MM.1S (cell line): ENCODE measurements around the gene FAM234A.

Experiments
- EZH2 ChIP-seq: fragments of 300-600 bp; sonication (generic); optimal IDR thresholded peaks from 2 replicates; pipeline ENCODE3; 2017; ENCODE audit warnings: low read depth, mild to moderate bottlenecking, antibody characterized with exemption, low read length, mixed read lengths
- TF ChIP-seq, protein P1 (sequence below): fragments of 300-600 bp; sonication (generic); IDR thresholded peaks from 2 replicates; pipeline ENCODE4 v1.5.1; 2016; ENCODE audit warnings: antibody characterized with exemption, low read length, mixed read lengths

DNA sequence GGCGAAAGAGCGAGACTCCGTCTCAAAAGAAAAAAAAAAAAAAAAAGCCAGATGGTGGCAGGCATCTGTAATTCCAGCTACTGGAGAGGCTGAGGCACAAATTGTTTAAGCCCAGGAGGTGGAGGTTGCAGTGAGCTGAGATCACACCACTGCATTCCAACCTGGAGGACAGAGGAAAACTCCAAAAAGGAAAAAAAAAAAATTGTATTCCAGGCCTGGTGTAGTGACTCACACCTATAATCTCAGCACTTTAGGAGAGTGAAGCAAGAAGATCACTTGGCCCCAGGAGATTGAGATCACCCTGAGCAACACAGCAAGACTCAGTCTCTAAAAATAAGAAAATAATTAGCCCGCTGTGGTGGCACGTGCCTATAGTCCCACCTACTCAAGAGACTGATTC lies 34.2 kb upstream of the FAM234A start:
- no peak for TF ChIP-seq EZH2
- TF ChIP-seq, protein P1, sequence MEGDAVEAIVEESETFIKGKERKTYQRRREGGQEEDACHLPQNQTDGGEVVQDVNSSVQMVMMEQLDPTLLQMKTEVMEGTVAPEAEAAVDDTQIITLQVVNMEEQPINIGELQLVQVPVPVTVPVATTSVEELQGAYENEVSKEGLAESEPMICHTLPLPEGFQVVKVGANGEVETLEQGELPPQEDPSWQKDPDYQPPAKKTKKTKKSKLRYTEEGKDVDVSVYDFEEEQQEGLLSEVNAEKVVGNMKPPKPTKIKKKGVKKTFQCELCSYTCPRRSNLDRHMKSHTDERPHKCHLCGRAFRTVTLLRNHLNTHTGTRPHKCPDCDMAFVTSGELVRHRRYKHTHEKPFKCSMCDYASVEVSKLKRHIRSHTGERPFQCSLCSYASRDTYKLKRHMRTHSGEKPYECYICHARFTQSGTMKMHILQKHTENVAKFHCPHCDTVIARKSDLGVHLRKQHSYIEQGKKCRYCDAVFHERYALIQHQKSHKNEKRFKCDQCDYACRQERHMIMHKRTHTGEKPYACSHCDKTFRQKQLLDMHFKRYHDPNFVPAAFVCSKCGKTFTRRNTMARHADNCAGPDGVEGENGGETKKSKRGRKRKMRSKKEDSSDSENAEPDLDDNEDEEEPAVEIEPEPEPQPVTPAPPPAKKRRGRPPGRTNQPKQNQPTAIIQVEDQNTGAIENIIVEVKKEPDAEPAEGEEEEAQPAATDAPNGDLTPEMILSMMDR, result no peak
